ENCODE data around the gene BRIX1.
"Not testable (repeated sequence)": the region's sequence is repeated elsewhere in the genome, so short reads cannot be mapped to it uniquely, and the experiment has no call there.

BRIX1 gene

DNA sequence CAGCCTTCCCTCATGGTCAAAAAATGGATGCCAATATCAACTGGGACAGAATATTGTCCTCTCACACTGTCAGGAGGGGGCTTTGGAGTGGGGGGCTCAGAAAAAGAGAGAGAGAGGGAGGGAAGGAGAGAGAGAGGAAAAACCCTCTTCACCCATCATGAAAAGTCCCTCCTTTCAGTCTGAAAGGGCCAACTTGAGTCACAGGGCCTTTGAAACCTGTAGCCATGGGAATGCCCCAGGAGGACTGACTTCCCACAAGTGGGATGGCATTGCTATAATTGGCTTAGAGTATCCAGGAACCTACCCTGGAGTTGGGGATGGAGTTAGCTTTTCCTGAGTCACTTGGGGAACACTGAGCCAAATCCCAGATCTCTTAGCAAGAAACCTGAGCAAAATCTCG is 55.0 kb downstream of the BRIX1 start:
- no peak for DNase-seq

DNA sequence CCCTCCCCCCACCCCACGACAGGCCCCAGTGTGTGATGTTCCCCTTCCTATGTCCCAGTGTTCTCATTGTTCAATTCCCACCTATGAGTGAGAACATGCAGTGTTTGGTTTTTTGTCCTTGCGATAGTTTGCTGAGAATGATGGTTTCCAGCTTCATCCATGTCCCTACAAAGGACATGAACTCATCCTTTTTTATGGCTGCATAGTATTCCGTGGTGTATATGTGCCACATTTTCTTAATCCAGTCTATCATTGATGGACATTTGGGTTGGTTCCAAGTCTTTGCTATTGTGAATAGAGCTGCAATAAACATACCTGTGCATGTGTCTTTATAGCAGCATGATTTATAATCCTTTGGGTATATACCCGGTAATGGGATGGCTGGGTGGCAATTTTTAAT is 56.1 kb downstream of the BRIX1 start:
- not testable (repeated sequence) for DNase-seq

Measured in femur (tissue), 1 donor.